NCI-H1417 (cell line): Measurements from ENCODE around the gene RESP18.
"Not testable (repeated sequence)": the region's sequence is repeated elsewhere in the genome, so short reads cannot be mapped to it uniquely, and the experiment has no call there.

Experiments
- DNase-seq, 3 experiments: peaks; one replicate each; lab custom pipeline; 2025; lab: John Stamatoyannopoulos, UW

Gene RESP18

GRCh38 chr2:219325657-219326315 is 6.8 kb downstream of the RESP18 start:
- DNase-seq = no peak

GRCh38 chr2:219325136-219325535 is 7.4 kb downstream of the RESP18 start:
- DNase-seq = no peak

- DNase-seq = no peak
Observed at GRCh38 chr2:219323434-219323833, 9.1 kb downstream of the RESP18 start.

GRCh38 chr2:219314804-219315468 is 17.6 kb downstream of the RESP18 start:
- DNase-seq = no peak

- not testable (repeated sequence) for DNase-seq
Observed at GRCh38 chr2:219312683-219313263, 19.8 kb downstream of the RESP18 start.

GRCh38 chr2:219309278-219309677 is 23.3 kb downstream of the RESP18 start, which contains the start of gene PTPRN:
PTPRN (minus strand) TSS chr2:219309401; CDS start chr2:219309332, 69 bp downstream.
- DNase-seq = peak in 2 of 3 experiments; percentile 65 to 83

GRCh38 chr2:219308142-219309101 is 24.1 kb downstream of the RESP18 start:
- DNase-seq = peak in 2 of 3 experiments; percentile 67 to 79

GRCh38 chr2:219306047-219306446 is 26.5 kb downstream of the RESP18 start:
- DNase-seq = no peak

- DNase-seq = no peak
Observed at GRCh38 chr2:219304223-219304622, 28.3 kb downstream of the RESP18 start.

GRCh38 chr2:219302412-219302968 is 30.1 kb downstream of the RESP18 start:
- DNase-seq = no peak

- DNase-seq = no peak
Observed at GRCh38 chr2:219300022-219300421, 32.5 kb downstream of the RESP18 start.

GRCh38 chr2:219299372-219299760 is 33.2 kb downstream of the RESP18 start:
- DNase-seq = no peak

GRCh38 chr2:219298759-219299371 is 33.7 kb downstream of the RESP18 start:
- peak; percentile 48 to 76 (median 51) for DNase-seq

- no peak for DNase-seq
Observed at GRCh38 chr2:219297766-219298456, 34.6 kb downstream of the RESP18 start.

GRCh38 chr2:219296631-219297391 is 35.7 kb downstream of the RESP18 start:
- no peak for DNase-seq

GRCh38 chr2:219296142-219296541 is 36.4 kb downstream of the RESP18 start:
- DNase-seq = no peak

GRCh38 chr2:219294356-219295351 is 37.9 kb downstream of the RESP18 start:
- peak; percentile 8 to 81 (median 14) for DNase-seq

- no peak for DNase-seq
Observed at GRCh38 chr2:219293736-219294231, 38.8 kb downstream of the RESP18 start.
